DOHH2 (cell line): ENCODE measurements around the gene RSU1.

Experiments used
- H3F3A ChIP-seq: fragments of 200-600 bp; sonication (generic), shearing (Covaris generic); 2 replicates; pipeline ENCODE4 v1.6.0; 2016; ENCODE audit warnings: antibody characterized with exemption, mild to moderate bottlenecking; ENCODE audit not compliant: control insufficient read depth, insufficient read depth
- H3K27ac ChIP-seq: fragments of 200-600 bp; sonication (generic); 2 replicates; pipeline ENCODE4 v1.5.1; 2014; ENCODE audit warnings: low read depth, mild to moderate bottlenecking, low read length, moderate library complexity
- H3K27me3 ChIP-seq: fragments of 200-600 bp; sonication (generic); 2 replicates; pipeline ENCODE4 v1.6.1; 2014; ENCODE audit warnings: mild to moderate bottlenecking, low read length, mixed read lengths; ENCODE audit not compliant: control insufficient read depth
- H3K36me3 ChIP-seq: fragments of 200-600 bp; sonication (generic); 2 replicates; pipeline ENCODE4 v1.6.1; 2014; ENCODE audit warnings: mild to moderate bottlenecking, low read length, moderate library complexity, mixed read lengths; ENCODE audit not compliant: control insufficient read depth
- H3K4me1 ChIP-seq: fragments of 200-600 bp; sonication (generic); 2 replicates; pipeline ENCODE4 v1.6.1; 2014; ENCODE audit warnings: mild to moderate bottlenecking, low read length, mixed read lengths; ENCODE audit not compliant: control insufficient read depth
- H3K4me2 ChIP-seq: fragments of 200-600 bp; sonication (generic); 2 replicates; pipeline ENCODE4 v1.6.0; 2014; ENCODE audit warnings: mild to moderate bottlenecking, low read length, moderate library complexity
- H3K4me3 ChIP-seq: fragments of 200-600 bp; sonication (generic); 2 replicates; pipeline ENCODE4 v1.5.1; 2014; ENCODE audit warnings: mild to moderate bottlenecking, low read length, mixed read lengths
- H3K79me2 ChIP-seq: fragments of 200-600 bp; sonication (generic); 2 replicates; pipeline ENCODE4 v1.6.1; 2014; ENCODE audit warnings: mild to moderate bottlenecking, low read length, mixed read lengths; ENCODE audit not compliant: control insufficient read depth
- H3K9me2 ChIP-seq: fragments of 200-600 bp; sonication (generic); replicated peaks from 2 replicates; pipeline ENCODE4 v1.6.1; 2014; ENCODE audit warnings: mild to moderate bottlenecking, low read length, mixed read lengths; ENCODE audit not compliant: control insufficient read depth
- H3K9me3 ChIP-seq: fragments of 200-600 bp; sonication (generic); 2 replicates; pipeline ENCODE4 v1.6.1; 2014; ENCODE audit warnings: antibody characterized with exemption, low read length, mixed read lengths; ENCODE audit not compliant: control insufficient read depth, insufficient read depth
- H4K20me1 ChIP-seq: fragments of 200-600 bp; sonication (generic); 2 replicates; pipeline ENCODE4 v1.6.0; 2014; ENCODE audit warnings: low read depth, mild to moderate bottlenecking, antibody characterized with exemption, low read length, moderate library complexity; ENCODE audit not compliant: control insufficient read depth, insufficient read depth
- CTCF ChIP-seq: fragments of 200-600 bp; sonication (generic); IDR thresholded peaks from one replicate; pipeline ENCODE4 v1.5.1; 2014; ENCODE audit warnings: antibody characterized with exemption, mild to moderate bottlenecking, low read depth, low read length; ENCODE audit not compliant: poor library complexity, severe bottlenecking
- EZH2phosphoT487 ChIP-seq: fragments of 200-600 bp; sonication (generic); IDR thresholded peaks from 2 replicates; pipeline ENCODE4 v1.6.1; 2017; ENCODE audit warnings: borderline replicate concordance, mild to moderate bottlenecking, antibody characterized with exemption, low read length, moderate library complexity, mixed read lengths

Gene RSU1

GRCh38 chr10:16799621-16800020, 17.6 kb downstream of the RSU1 start:
- Histone ChIP-seq H3K4me2 (no peak overlapping the region), H3K9me3 (no peaks in the 10 kb centered on the region)
- TF ChIP-seq CTCF (no peak), EZH2phosphoT487 (no peak)

GRCh38 chr10:16798571-16798970, 18.7 kb downstream of the RSU1 start:
- Histone ChIP-seq H3K9me3 (no peaks in the 10 kb centered on the region), H3K4me1 (no peaks in the 10 kb centered on the region), H3K79me2 (peaks cover 57% of the 10 kb centered on the region), H3K9me2 (no peaks in the 10 kb centered on the region), H3K27ac (no peak overlapping the region), H3F3A (no peaks in the 10 kb centered on the region), H3K4me2 (no peak overlapping the region), H3K27me3 (no peaks in the 10 kb centered on the region), H3K4me3 (no peak overlapping the region), H3K36me3 (peaks cover 7% of the 10 kb centered on the region; the same call in 1 of the 2 replicates), H4K20me1 (no peaks in the 10 kb centered on the region)
- no peak for TF ChIP-seq CTCF

More at GRCh38 chr10:16799621-16800020, 17.6 kb downstream of the RSU1 start:
- Histone ChIP-seq H3K9me2 (no peaks in the 10 kb centered on the region), H3K4me1 (no peaks in the 10 kb centered on the region), H3K36me3 (peaks cover 7% of the 10 kb centered on the region; the same call in 1 of the 2 replicates), H4K20me1 (no peaks in the 10 kb centered on the region), H3F3A (no peaks in the 10 kb centered on the region), H3K27ac (no peak overlapping the region), H3K4me3 (no peak overlapping the region), H3K27me3 (no peaks in the 10 kb centered on the region), H3K79me2 (peaks cover 53% of the 10 kb centered on the region)

GRCh38 chr10:16795410-16796073, 21.7 kb downstream of the RSU1 start:
- TF ChIP-seq EZH2phosphoT487 (no peak), CTCF (no peak)
- H3K9me3 ChIP-seq, result no peaks in the 10 kb centered on the region
- H3K79me2 ChIP-seq, result peaks cover 47% of the 10 kb centered on the region
- no peaks in the 10 kb centered on the region for H3K27me3 ChIP-seq
- H3K9me2 ChIP-seq, result no peaks in the 10 kb centered on the region
- peaks cover 7% of the 10 kb centered on the region; the same call in 1 of the 2 replicates for H3K36me3 ChIP-seq
- H4K20me1 ChIP-seq, result no peaks in the 10 kb centered on the region
- H3K4me3 ChIP-seq, result no peak overlapping the region
- no peaks in the 10 kb centered on the region for H3F3A ChIP-seq
- no peak overlapping the region for H3K27ac ChIP-seq
- H3K4me2 ChIP-seq, result no peak overlapping the region
- H3K4me1 ChIP-seq, result no peaks in the 10 kb centered on the region
